CMK (cell line): ENCODE data around the gene ASTL.
"Not testable (repeated sequence)": the region's sequence is repeated elsewhere in the genome, so short reads cannot be mapped to it uniquely, and the experiment has no call there.

ENCODE experiments used
- DNase-seq: peaks from one replicate; pipeline ENCODE4 v3.0.0-alpha.2; 2010; ENCODE audit warnings: low read depth

The ASTL gene

GRCh38 chr2:96146153-96146880 is 8.0 kb upstream of the ASTL start:
- peak; percentile 58 for DNase-seq

GRCh38 chr2:96145848-96146152 is 7.5 kb upstream of the ASTL start:
- no peak for DNase-seq

- DNase-seq, result peak; percentile 78
These were observed 6.9 kb upstream of the ASTL start, which contains the start of gene DUSP2 for GRCh38 chr2:96145036-96145847. Gene DUSP2, minus strand, starts transcription at chr2:96145440. Its CDS starts 86 bp downstream, at chr2:96145354.

- no peak for DNase-seq
These were observed 6.3 kb upstream of the ASTL start for GRCh38 chr2:96144481-96145035.

GRCh38 chr2:96143848-96144480 is 5.7 kb upstream of the ASTL start:
- DNase-seq, result no peak

GRCh38 chr2:96143231-96143847 is 5.0 kb upstream of the ASTL start:
- DNase-seq, result no peak

DNA sequence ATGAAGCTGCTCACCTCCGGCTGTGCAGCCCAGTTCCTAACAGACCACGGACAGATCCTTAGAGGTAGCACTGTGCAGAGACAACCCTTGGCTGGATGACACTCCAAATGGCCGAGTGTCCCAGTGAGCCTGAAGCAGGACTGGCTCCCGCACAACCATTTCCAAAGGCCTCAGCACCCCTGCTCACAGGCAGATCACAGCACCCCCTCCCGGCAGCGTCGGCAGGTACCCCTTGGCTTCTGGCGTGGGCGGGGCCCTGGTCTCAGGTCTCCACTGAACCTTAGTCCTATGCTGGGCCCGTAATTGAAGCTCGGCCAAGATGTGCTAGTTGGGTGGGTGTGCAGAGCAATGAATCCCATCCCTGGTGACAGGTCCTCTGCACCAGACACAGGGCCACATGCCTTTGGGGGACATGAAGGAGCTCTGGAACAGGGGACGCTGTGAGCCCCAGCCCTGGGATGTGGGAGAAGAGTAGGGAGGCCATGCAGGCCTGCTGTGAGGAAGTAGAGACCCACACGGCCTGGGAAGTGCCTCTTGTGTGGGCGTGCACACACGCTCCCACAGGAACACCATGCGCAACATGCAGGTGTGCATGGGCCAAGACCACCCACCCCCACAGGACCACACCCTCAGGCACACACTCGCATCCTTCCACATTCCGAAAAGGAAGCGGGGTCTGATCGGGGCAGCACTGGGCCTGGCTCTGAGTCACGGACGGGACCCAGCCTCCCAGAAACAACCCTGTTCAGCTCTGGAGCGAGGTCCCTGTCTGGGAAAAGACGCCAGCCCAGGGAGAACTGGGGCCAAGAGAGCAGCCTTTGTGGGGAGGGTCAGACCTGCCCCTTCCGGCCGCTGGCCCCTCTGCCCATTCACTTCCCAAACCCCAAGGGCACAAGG is 4.2 kb upstream of the ASTL start:
- no peak for DNase-seq

DNA sequence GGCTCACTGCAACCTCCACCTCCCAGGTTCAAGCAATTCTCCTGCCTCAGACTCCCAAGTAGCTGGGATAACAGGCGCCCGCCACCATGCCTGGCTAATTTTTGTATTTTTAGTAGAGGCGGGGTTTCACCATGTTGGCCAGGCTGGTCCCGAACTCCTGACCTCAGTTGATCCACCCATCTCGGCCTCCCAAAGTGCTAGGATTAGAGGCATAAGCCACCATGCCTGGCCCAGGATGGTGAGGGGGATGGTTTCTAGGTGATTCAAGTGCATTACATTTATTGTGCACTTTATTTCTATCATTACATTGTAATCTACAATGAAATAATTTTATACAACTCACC is 3.3 kb upstream of the ASTL start:
- DNase-seq, result not testable (repeated sequence)

GRCh38 chr2:96140941-96141623 is 2.8 kb upstream of the ASTL start:
- no peak for DNase-seq

- no peak for DNase-seq
These were observed 968 bp upstream of the ASTL start for GRCh38 chr2:96139181-96139758.

DNA sequence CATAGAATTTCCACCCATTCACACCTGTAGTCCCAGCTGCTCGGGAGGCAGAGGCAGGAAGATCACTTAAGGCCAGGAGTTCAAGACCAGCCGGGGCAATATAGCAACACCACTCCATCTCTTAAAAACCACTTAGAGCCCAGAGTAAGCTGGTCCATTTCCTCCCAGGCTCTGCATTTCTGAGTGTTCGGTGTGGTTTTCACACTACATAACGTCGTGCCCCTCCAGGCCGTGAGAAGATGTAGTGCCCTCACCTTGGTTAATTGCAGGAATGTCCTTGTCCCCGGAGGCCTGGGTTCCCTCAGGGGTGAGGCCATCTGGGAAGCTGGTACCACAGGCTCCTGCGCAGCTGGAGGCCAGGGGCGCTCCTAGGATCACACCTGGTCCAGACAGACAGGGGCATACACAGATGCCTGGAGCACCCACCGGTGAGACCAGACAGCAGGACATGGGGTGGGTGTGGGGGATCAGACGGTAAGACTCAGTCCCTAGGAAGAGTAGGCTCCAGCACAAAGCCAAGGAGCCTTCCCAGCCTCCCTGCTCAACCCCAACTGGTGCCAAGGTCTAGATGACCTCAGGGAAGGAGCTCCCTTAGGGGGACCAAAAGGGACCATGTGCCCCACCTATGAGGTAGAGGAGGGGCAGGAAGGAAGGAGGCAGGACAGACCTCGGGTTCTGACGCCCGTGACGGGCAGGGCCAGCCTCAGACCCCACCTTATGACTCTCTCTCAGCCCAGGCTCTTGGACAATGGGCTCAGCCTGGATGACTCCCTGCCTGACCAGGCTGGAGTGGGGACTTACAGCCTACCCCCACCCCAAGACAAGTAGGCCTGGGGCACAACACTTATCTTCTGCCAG is 752 bp downstream of the ASTL start:
- no peak for DNase-seq

- no peak for DNase-seq
These were observed 2.1 kb downstream of the ASTL start for GRCh38 chr2:96136129-96136720.

GRCh38 chr2:96135621-96136020 is 2.7 kb downstream of the ASTL start:
- no peak for DNase-seq

GRCh38 chr2:96135171-96135570 is 3.1 kb downstream of the ASTL start:
- no peak for DNase-seq

- DNase-seq, result no peak
These were observed 3.9 kb downstream of the ASTL start for GRCh38 chr2:96134421-96134820.

GRCh38 chr2:96131813-96132745 is 6.2 kb downstream of the ASTL start:
- no peak for DNase-seq

DNA sequence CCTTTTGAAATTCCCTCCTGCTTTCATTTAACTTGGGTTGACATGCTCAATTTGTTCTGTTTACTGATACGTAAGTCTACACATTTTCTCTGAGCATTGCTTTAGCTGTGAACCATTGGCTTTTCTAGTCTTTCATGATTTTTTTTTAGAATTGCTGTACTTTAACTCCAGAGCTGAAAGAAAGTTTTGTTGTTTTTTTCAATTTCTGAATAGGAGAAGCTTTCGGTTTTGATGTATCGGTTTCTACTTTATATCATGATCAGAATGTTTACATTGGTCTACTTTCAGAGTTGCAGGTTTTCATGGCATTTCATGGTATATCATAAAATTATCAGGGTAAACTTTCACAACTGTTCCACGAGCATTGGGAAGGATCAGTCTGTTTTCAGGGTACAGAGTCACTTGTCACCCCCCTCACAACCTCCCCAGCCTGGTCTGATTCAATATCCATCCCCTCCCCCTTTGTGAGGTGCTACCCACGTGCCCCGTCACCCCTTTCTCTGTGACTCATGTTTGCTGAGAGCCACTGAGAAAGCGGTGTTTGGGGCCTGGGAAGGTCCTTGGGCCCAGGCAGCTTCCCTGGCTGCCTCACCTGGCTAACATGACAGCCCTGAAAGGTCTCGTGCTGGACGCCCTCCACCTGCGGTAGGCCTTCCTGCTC is 7.0 kb downstream of the ASTL start:
- DNase-seq, result no peak
